ENCODE data around the gene SMARCA2. TPM values are rescaled to one million over a fixed set of nuclear protein-coding genes. Genes with fewer than 3 reads are reported as not detected.

Gene SMARCA2
- total and polyA plus RNA-seq, 9 of the 15 experiments (the other 6 are each of a cell fraction or from before 2014, with no cell fraction given), result 8.0 to 34.8 (median 25.5) TPM

GRCh38 chr9:2024888-2025782 is 10.0 kb downstream of the SMARCA2 start:
- in situ Hi-C loops (cut with MboI) (no loop called here), intact Hi-C loops (cut with micrococcal nuclease) (no loop called here)
- WGBS (ENCODE audit: insufficient coverage, low coverage, missing lambda C conversion rate), result 9% methylated on average over 4 of the region's 5 CpGs
- peak overlapping the region; percentile 33 to 58; a peak in 3 of 4 replicates for H3K9ac ChIP-seq (ENCODE audit: insufficient read depth in 1 of 2, low read depth in 2 of 2, low read length in 2 of 2)
- peak; percentile 43 for ATAC-seq
- ChIA-PET POLR2A (interaction anchor here (0.7 kb wide), 2 partner anchors 16 to 235 kb away, joined by 3 read pairs; no protein-coding TSS in a partner anchor), CTCF (ENCODE audit: low intra/inter-chr PET ratio) (no interaction called here)
- H3K4me2 ChIP-seq (ENCODE audit: insufficient read depth, low read length), result peak overlapping the region; percentile 66
- peak; percentile 40 for FAIRE-seq
- no peak for DNase-seq (ENCODE audit: extremely low read depth in 1 of 4, low spot score in 3 of 4)
- H3K27me3 ChIP-seq (ENCODE audit: control insufficient read depth in 2 of 2, insufficient read depth in 2 of 2, low read length in 2 of 2), result no peaks in the 10 kb centered on the region
- H3K9me1 ChIP-seq (ENCODE audit: control insufficient read depth, insufficient read depth, low read length), result no peaks in the 10 kb centered on the region
- TF ChIP-seq L3MBTL2 (IDR thresholded peaks at IDR 0.05) (no peak), PHB2 (IDR thresholded peaks at IDR 0.05; ENCODE audit: low read depth) (no peak), CHD7 (IDR thresholded peaks at IDR 0.05; ENCODE audit: low read depth, low read length) (no peak), ZNF436 (CRISPR knock-in tag; IDR thresholded peaks at IDR 0.05) (no peak), CREBBP (IDR thresholded peaks at IDR 0.05; ENCODE audit: low read depth, low read length) (no peak)
- H3K9me3 ChIP-seq (replicated peaks; ENCODE audit: control insufficient read depth, insufficient read depth, low read depth, low read length), result no peaks in the 10 kb centered on the region
- H3K27ac ChIP-seq (ENCODE audit: extremely low read depth, low read depth, low read length), result peak overlapping the region; percentile 78
- peaks cover 100% of the 10 kb centered on the region for H3K79me2 ChIP-seq (ENCODE audit: control insufficient read depth, insufficient read depth, low read length)
- BruUV-seq (replicated peaks), result no TSS peak
- peaks cover 7 to 50% of the 10 kb centered on the region in 2 experiments for H3K4me1 ChIP-seq (replicated peaks in 1 of 2; ENCODE audit: control insufficient read depth in 2 of 2, insufficient read depth in 2 of 2, low read length in 2 of 2)
- no peak overlapping the region for H3K4me3 ChIP-seq
- H3K36me3 ChIP-seq (ENCODE audit: control insufficient read depth, insufficient read depth, low read length), result peaks cover 14% of the 10 kb centered on the region
- H4K20me1 ChIP-seq (replicated peaks; ENCODE audit: control insufficient read depth, insufficient read depth, low read length), result no peaks in the 10 kb centered on the region
- 0 out of 2 replicates have a peak overlapping the region, but pooled peaks have one; percentile 19 for H2AFZ ChIP-seq (ENCODE audit: low read depth, low read length)

Data from K562 (cell line).